ENCODE measurements around the gene TAF8.

DNA sequence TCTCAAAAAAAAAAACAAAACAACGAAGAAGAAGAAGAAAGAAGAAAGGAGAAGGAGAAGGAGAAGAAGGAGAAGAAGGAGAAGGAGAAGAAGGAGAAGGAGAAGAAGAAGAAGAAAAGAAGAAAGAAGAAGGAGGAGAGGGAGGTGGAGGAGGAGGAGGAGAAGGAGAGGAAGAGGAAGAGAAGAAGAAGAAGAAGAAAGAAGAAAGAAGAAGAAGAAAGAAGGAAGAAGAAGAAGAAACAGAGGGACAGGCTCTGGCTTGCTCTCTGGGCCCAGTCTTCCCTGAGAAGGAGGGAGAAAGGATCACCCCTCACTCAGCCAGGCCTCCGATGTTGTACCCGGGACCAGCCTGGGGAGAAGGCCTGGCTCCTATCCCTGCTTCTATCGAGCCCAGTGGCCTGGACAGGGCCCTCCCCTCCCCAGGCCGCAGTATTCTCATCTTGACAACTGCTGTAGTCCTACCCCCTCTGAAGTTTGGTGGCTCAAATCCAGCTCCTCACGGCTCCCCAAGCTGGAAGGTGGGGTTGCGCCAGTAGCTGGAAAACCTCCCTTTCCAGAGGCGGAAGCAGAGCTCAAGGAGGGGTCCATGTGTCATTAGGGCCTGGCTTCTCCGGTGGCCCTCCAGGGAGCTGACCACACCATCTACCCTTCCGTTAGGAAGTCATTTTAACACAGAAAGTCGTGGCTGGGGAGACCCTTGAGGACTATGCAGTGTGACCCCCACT is 73.2 kb downstream of the TAF8 start:
- TF ChIP-seq, protein P1, sequence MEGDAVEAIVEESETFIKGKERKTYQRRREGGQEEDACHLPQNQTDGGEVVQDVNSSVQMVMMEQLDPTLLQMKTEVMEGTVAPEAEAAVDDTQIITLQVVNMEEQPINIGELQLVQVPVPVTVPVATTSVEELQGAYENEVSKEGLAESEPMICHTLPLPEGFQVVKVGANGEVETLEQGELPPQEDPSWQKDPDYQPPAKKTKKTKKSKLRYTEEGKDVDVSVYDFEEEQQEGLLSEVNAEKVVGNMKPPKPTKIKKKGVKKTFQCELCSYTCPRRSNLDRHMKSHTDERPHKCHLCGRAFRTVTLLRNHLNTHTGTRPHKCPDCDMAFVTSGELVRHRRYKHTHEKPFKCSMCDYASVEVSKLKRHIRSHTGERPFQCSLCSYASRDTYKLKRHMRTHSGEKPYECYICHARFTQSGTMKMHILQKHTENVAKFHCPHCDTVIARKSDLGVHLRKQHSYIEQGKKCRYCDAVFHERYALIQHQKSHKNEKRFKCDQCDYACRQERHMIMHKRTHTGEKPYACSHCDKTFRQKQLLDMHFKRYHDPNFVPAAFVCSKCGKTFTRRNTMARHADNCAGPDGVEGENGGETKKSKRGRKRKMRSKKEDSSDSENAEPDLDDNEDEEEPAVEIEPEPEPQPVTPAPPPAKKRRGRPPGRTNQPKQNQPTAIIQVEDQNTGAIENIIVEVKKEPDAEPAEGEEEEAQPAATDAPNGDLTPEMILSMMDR (conservative IDR thresholded peaks at IDR 0.05; ENCODE audit: low read length): no peak
- no peak for TF ChIP-seq EZH2phosphoT487 (IDR thresholded peaks at IDR 0.05; ENCODE audit: borderline replicate concordance)
